ENCODE data around the gene CACNG5.

The CACNG5 gene

GRCh38 chr17:66909804-66910373 is 75.0 kb downstream of the CACNG5 start:
- no peak for DNase-seq

GRCh38 chr17:66910651-66911285 is 75.9 kb downstream of the CACNG5 start:
- DNase-seq: no peak

- DNase-seq: no peak
Observed at GRCh38 chr17:66915204-66915611, 80.3 kb downstream of the CACNG5 start.

- DNase-seq: no peak
Observed at GRCh38 chr17:66915792-66916191, 80.9 kb downstream of the CACNG5 start.

GRCh38 chr17:66916946-66917345 is 82.0 kb downstream of the CACNG5 start:
- no peak for DNase-seq

GRCh38 chr17:66918896-66919295 is 84.0 kb downstream of the CACNG5 start:
- DNase-seq: no peak

- DNase-seq: no peak
Observed at GRCh38 chr17:66920435-66920834, 85.5 kb downstream of the CACNG5 start.

DNA sequence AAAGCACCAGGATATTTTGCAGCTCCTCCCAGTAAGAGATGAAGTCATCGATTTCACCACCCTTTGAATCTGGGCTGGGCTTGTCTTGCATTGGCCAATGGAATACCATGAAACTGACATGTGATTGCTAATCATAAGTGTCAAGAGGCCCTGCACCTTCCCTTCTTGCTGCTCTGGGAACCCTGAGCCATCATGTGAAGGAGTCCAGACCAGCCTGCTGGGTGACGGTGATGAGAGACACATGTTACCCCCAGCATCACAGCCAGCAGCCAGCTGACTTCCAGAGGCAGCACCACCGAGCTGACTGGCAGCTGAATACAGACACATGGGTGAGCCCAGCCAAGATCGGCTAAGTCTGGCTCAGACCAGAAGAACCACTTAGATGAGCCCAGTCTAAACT is 86.0 kb downstream of the CACNG5 start:
- no peak for DNase-seq

DNA sequence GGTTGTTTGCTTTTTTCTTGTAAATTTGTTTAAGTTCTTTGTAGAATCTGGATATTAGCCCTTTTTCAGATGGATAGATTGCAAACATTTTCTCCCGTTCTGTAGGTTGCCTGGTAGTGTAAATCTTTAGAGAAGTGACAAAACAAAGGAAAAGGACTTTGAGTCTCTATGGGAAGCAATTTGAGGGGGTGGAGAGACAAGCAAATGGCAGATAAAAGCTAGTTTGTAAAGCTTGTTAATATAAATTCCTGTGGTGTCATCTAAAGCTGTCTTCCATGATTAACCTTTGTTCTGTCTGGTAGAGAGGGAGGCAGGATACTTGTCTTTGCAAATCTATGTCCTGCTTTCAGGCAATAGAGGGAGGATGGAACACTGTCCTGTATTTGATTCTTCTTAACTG is 89.0 kb downstream of the CACNG5 start:
- no peak for DNase-seq

DNA sequence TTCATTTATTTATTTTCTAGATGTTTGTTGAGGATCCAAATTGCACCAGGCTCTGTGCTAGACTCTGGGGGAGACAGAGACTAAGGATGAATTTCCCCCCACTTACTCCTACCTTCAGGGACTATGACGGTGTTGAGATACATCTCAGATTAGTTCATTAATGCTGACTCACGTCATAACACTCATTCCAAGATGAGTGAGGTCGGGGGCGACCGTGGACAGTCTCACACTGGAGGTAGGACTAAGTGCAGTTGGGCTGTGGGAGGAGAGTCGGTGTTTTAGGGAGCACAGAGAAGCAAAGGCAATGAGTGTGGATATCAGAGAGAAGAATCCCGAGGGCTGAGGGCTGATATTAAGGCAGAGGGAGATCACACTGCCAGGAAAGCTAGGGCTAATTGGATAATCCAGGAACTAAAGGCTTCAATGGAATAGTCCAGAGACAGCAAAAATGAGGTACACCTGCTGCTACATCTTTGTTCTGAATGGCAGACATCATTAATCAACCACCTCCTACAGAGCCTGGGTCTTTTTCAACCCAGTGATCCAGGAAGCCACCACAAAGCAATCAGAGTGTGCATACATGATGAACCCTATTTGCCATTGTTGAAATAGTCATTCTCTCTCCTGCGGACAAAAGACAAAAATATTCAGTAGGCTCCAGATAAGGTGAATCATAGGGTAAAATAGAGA is 91.0 kb downstream of the CACNG5 start:
- no peak for DNase-seq

DNA sequence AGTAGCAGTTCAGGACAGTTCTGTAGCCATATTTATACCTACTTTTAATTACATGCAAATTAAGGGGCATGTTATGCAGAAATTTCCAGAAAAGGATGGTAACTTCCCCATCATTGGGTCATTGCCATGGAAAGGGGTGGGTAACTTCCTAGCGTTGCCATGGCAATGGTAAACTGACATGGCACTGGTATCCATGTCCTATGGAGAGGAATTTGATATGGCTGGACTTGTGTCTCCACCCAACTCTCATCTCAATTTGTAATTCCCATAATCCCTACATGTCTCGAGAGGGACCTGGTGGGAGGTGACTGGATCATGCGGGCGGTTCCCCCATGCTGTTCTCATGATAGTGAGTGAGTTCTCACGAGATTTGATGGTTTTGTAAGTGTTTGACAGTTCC is 94.0 kb downstream of the CACNG5 start:
- no peak for DNase-seq

- DNase-seq: no peak
Observed at GRCh38 chr17:66929591-66929990, 94.7 kb downstream of the CACNG5 start.

DNA sequence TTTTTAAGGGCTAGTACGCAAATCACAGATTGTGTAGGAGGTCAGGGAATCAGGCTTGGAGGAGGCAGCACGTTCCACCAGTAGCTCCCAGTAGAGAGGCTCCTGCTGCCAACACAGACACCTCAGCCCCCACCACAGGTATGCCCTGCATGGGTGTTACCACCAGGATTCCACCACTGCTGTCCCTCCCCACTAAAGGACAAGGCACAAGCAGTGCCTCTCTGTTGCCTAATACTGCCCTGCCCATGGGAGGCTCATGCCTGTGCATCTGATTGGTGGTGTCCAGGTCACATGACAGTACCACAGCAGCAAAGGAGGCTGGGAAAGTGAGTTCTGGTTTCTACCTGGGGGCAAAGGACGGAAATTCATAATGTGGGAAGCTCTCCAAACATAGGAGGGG is 96.0 kb downstream of the CACNG5 start:
- no peak for DNase-seq

- DNase-seq: no peak
Observed at GRCh38 chr17:66932311-66932710, 97.4 kb downstream of the CACNG5 start.

GRCh38 chr17:66934040-66934439 is 99.1 kb downstream of the CACNG5 start:
- DNase-seq: no peak
